ENCODE measurements around the gene SELP. TPM values are rescaled to one million over a fixed set of nuclear protein-coding genes. Genes with fewer than 3 reads are reported as not detected.
A peak's percentile ranks its signal among the peaks of the same experiment; 100 is the strongest.

Gene SELP
- total RNA-seq, 1 experiment from 2014 or later: not detected

DNA sequence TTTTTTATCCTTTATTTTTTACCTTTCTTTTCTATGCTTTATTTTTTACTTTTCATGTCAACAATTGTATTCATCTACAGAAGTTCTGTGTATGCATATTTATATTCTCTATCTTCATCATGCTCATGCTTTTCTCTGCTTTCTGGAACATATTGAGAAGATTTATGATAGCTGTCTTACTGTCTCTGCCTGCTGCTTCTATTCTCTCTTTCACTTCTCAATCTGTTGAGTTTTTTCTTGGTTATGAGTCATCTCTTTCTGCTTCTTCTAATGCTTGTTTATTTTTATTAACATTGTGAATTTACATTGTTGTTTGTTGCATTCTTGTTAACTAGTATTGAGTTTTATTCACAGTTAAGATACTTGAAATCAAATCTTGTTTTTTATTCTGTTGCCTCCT is 66.3 kb downstream of the SELP start:
- H3K4me2 ChIP-seq (ENCODE audit: low read depth, low read length, poor library complexity, severe bottlenecking): no peak overlapping the region
- no peak overlapping the region for H2AFZ ChIP-seq (ENCODE audit: low read length)
- no peaks in the 10 kb centered on the region for H4K20me1 ChIP-seq (ENCODE audit: insufficient read depth, low read depth, low read length)
- H3K4me1 ChIP-seq (ENCODE audit: low read length): no peaks in the 10 kb centered on the region
- H3K4me3 ChIP-seq (ENCODE audit: low read length): no peak overlapping the region
- no peak overlapping the region for H3K9ac ChIP-seq (ENCODE audit: low read length)
- no peak overlapping the region for H3K27ac ChIP-seq (ENCODE audit: low read length)
- 0 out of 2 replicates have a peak, but pooled peaks cover 2% of the 10 kb centered on the region for H3K27me3 ChIP-seq (ENCODE audit: low read length)
- no peaks in the 10 kb centered on the region for H3K36me3 ChIP-seq (ENCODE audit: insufficient read depth, low read length)
- H3K9me3 ChIP-seq (ENCODE audit: low read length): no peaks in the 10 kb centered on the region
- no peak for DNase-seq
- no peaks in the 10 kb centered on the region for H3K9me2 ChIP-seq (replicated peaks; ENCODE audit: insufficient read depth, low read length)
- H3K79me2 ChIP-seq (ENCODE audit: low read length): no peaks in the 10 kb centered on the region

GRCh38 chr1:169563019-169563615 is 66.8 kb downstream of the SELP start:
- Histone ChIP-seq H3K27ac (ENCODE audit: low read length) (no peak overlapping the region), H3K36me3 (ENCODE audit: insufficient read depth, low read length) (no peaks in the 10 kb centered on the region)
- no peak for DNase-seq

DNA sequence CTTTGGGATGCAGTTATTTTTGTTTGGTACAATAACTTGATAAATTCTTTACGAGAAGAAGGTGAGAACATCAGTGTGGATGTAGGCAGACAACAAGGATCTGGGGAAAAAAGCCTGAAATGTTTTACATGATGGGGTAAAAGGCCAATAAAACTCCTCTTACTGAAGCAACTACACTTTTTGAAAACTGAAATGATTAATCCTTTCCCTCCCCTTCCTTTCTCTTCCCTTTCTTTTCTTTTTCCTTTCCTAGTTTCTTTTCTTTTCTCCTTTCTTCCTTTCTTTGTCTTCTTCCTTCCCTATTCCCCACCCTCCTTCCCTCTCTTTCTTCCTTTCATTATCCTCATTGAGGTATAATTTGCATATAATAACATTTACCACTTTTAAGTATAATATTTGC is 68.2 kb downstream of the SELP start:
- Histone ChIP-seq H3K4me1 (ENCODE audit: low read length) (no peaks in the 10 kb centered on the region), H2AFZ (ENCODE audit: low read length) (no peak overlapping the region)

More at GRCh38 chr1:169563019-169563615, 66.8 kb downstream of the SELP start:
- no peaks in the 10 kb centered on the region for H3K9me2 ChIP-seq (replicated peaks; ENCODE audit: insufficient read depth, low read length)
- H3K9ac ChIP-seq (ENCODE audit: low read length): no peak overlapping the region
- H3K4me1 ChIP-seq (ENCODE audit: low read length): no peaks in the 10 kb centered on the region
- 0 out of 2 replicates have a peak, but pooled peaks cover 2% of the 10 kb centered on the region for H3K27me3 ChIP-seq (ENCODE audit: low read length)
- no peaks in the 10 kb centered on the region for H3K9me3 ChIP-seq (ENCODE audit: low read length)
- H2AFZ ChIP-seq (ENCODE audit: low read length): no peak overlapping the region
- H4K20me1 ChIP-seq (ENCODE audit: insufficient read depth, low read depth, low read length): no peaks in the 10 kb centered on the region
- H3K4me3 ChIP-seq (ENCODE audit: low read length): no peak overlapping the region
- H3K4me2 ChIP-seq (ENCODE audit: low read depth, low read length, poor library complexity, severe bottlenecking): no peak overlapping the region
- H3K79me2 ChIP-seq (ENCODE audit: low read length): no peaks in the 10 kb centered on the region

GRCh38 chr1:169557131-169557530 is 72.8 kb downstream of the SELP start:
- no peak overlapping the region for H3K4me2 ChIP-seq (ENCODE audit: low read depth, low read length, poor library complexity, severe bottlenecking)
- no peaks in the 10 kb centered on the region for H3K9me3 ChIP-seq (ENCODE audit: low read length)
- H3K9ac ChIP-seq (ENCODE audit: low read length): no peak overlapping the region
- no peak for DNase-seq
- no peaks in the 10 kb centered on the region for H3K36me3 ChIP-seq (ENCODE audit: insufficient read depth, low read length)
- peaks cover 10% of the 10 kb centered on the region for H3K4me1 ChIP-seq (ENCODE audit: low read length)
- no peaks in the 10 kb centered on the region for H3K79me2 ChIP-seq (ENCODE audit: low read length)
- no peaks in the 10 kb centered on the region for H4K20me1 ChIP-seq (ENCODE audit: insufficient read depth, low read depth, low read length)
- no peaks in the 10 kb centered on the region for H3K9me2 ChIP-seq (replicated peaks; ENCODE audit: insufficient read depth, low read length)
- H2AFZ ChIP-seq (ENCODE audit: low read length): no peak overlapping the region
- H3K4me3 ChIP-seq (ENCODE audit: low read length): no peak overlapping the region
- H3K27ac ChIP-seq (ENCODE audit: low read length): no peak overlapping the region
- H3K27me3 ChIP-seq (ENCODE audit: low read length): 0 out of 2 replicates have a peak, but pooled peaks cover 2% of the 10 kb centered on the region

More for the DNA sequence above, 68.2 kb downstream of the SELP start:
- H3K36me3 ChIP-seq (ENCODE audit: insufficient read depth, low read length): no peaks in the 10 kb centered on the region
- H3K9me2 ChIP-seq (replicated peaks; ENCODE audit: insufficient read depth, low read length): no peaks in the 10 kb centered on the region
- H3K79me2 ChIP-seq (ENCODE audit: low read length): no peaks in the 10 kb centered on the region
- no peaks in the 10 kb centered on the region for H4K20me1 ChIP-seq (ENCODE audit: insufficient read depth, low read depth, low read length)
- H3K9me3 ChIP-seq (ENCODE audit: low read length): no peaks in the 10 kb centered on the region
- H3K4me3 ChIP-seq (ENCODE audit: low read length): no peak overlapping the region
- no peak for DNase-seq
- H3K27me3 ChIP-seq (ENCODE audit: low read length): 0 out of 2 replicates have a peak, but pooled peaks cover 2% of the 10 kb centered on the region
- no peak overlapping the region for H3K27ac ChIP-seq (ENCODE audit: low read length)
- H3K9ac ChIP-seq (ENCODE audit: low read length): no peak overlapping the region
- H3K4me2 ChIP-seq (ENCODE audit: low read depth, low read length, poor library complexity, severe bottlenecking): no peak overlapping the region

DNA sequence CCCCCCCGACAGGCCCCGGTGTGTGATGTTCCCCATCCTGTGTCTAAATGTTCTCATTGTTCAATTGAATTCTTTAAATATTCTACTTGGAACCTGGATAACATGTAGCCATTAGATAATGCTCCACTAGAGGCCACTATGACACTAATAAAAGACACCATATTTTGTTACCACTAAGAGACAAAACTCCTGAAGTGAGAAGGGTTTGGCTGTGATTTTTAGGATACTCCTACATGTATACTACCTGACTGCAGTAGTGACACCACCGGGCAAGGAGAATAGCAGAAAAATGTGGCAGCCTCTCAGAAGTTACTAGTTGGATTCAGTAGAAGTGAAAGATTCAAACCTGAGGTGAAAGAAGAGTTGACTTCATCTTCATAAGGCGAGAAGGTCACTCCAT is 79.6 kb downstream of the SELP start:
- no peaks in the 10 kb centered on the region for H3K9me2 ChIP-seq (replicated peaks; ENCODE audit: insufficient read depth, low read length)
- no peak overlapping the region for H3K27ac ChIP-seq (ENCODE audit: low read length)
- DNase-seq: peak; percentile 69
- H3K4me2 ChIP-seq (ENCODE audit: low read depth, low read length, poor library complexity, severe bottlenecking): no peak overlapping the region
- no peak overlapping the region for H2AFZ ChIP-seq (ENCODE audit: low read length)
- H3K36me3 ChIP-seq (ENCODE audit: insufficient read depth, low read length): no peaks in the 10 kb centered on the region
- H3K9me3 ChIP-seq (ENCODE audit: low read length): no peaks in the 10 kb centered on the region
- H3K9ac ChIP-seq (ENCODE audit: low read length): no peak overlapping the region
- no peak overlapping the region for H3K4me3 ChIP-seq (ENCODE audit: low read length)
- peaks cover 10% of the 10 kb centered on the region for H3K4me1 ChIP-seq (ENCODE audit: low read length)
- H3K79me2 ChIP-seq (ENCODE audit: low read length): no peaks in the 10 kb centered on the region
- no peaks in the 10 kb centered on the region for H3K27me3 ChIP-seq (ENCODE audit: low read length)
- H4K20me1 ChIP-seq (ENCODE audit: insufficient read depth, low read depth, low read length): no peaks in the 10 kb centered on the region

GRCh38 chr1:169548282-169548681 is 81.6 kb downstream of the SELP start:
- H3K9ac ChIP-seq (ENCODE audit: low read length): no peak overlapping the region
- H3K4me3 ChIP-seq (ENCODE audit: low read length): no peak overlapping the region
- no peak overlapping the region for H3K27ac ChIP-seq (ENCODE audit: low read length)
- DNase-seq: no peak
- no peaks in the 10 kb centered on the region for H3K4me1 ChIP-seq (ENCODE audit: low read length)
- no peaks in the 10 kb centered on the region for H3K9me3 ChIP-seq (ENCODE audit: low read length)
- no peak overlapping the region for H2AFZ ChIP-seq (ENCODE audit: low read length)
- no peak overlapping the region for H3K4me2 ChIP-seq (ENCODE audit: low read depth, low read length, poor library complexity, severe bottlenecking)
- H3K79me2 ChIP-seq (ENCODE audit: low read length): no peaks in the 10 kb centered on the region
- H3K9me2 ChIP-seq (replicated peaks; ENCODE audit: insufficient read depth, low read length): no peaks in the 10 kb centered on the region
- no peaks in the 10 kb centered on the region for H3K36me3 ChIP-seq (ENCODE audit: insufficient read depth, low read length)
- H4K20me1 ChIP-seq (ENCODE audit: insufficient read depth, low read depth, low read length): no peaks in the 10 kb centered on the region
- no peaks in the 10 kb centered on the region for H3K27me3 ChIP-seq (ENCODE audit: low read length)

DNA sequence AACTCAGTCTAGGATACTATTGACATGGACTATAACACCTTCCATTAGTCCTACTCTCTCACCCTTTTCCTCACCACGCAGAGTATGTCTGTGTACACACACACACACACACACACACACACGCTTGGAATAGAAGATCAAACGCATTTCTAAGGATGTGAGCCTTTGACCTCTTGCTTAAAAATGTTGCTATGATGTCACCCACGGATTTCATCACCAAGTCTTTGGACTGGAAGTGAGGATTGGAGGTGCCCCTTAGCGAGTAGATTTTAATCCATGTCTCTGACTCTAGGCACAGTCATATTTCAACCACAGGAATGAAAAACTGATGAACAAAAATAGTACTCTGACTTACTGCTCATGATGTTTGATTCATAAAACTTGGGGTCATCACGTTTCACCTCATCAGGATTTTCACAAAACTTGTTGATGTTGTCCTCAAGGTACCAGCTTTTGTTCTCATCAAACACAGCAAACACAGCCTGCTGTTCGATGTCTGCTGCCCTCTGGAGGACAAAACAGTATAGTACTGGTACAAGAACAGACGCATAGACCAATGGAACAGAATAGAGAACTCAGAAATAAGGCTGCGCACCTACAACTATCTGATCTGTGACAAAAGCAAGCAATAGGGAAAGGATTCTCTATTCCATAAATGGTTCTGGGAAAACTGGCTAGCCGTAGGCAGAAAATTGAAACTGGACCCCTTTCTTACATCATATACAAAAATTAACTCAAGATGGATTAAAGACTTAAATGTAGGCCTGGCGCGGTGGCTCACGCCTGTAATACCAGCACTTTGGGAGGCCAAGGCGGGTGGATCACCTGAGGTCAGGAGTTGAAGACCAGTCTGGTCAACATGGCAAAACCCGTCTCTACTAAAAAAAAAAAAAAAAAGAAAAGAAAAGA is 83.6 kb downstream of the SELP start:
- no peaks in the 10 kb centered on the region for H3K9me2 ChIP-seq (replicated peaks; ENCODE audit: insufficient read depth, low read length)
- H3K4me2 ChIP-seq (ENCODE audit: low read depth, low read length, poor library complexity, severe bottlenecking): no peak overlapping the region
- no peaks in the 10 kb centered on the region for H3K4me1 ChIP-seq (ENCODE audit: low read length)
- no peaks in the 10 kb centered on the region for H3K36me3 ChIP-seq (ENCODE audit: insufficient read depth, low read length)
- no peak overlapping the region for H3K4me3 ChIP-seq (ENCODE audit: low read length)
- DNase-seq: peak; percentile 86
- no peak overlapping the region for H3K27ac ChIP-seq (ENCODE audit: low read length)
- H3K9ac ChIP-seq (ENCODE audit: low read length): no peak overlapping the region
- H3K9me3 ChIP-seq (ENCODE audit: low read length): no peaks in the 10 kb centered on the region
- H4K20me1 ChIP-seq (ENCODE audit: insufficient read depth, low read depth, low read length): no peaks in the 10 kb centered on the region
- no peak overlapping the region for H2AFZ ChIP-seq (ENCODE audit: low read length)
- no peaks in the 10 kb centered on the region for H3K27me3 ChIP-seq (ENCODE audit: low read length)
- H3K79me2 ChIP-seq (ENCODE audit: low read length): no peaks in the 10 kb centered on the region

DNA sequence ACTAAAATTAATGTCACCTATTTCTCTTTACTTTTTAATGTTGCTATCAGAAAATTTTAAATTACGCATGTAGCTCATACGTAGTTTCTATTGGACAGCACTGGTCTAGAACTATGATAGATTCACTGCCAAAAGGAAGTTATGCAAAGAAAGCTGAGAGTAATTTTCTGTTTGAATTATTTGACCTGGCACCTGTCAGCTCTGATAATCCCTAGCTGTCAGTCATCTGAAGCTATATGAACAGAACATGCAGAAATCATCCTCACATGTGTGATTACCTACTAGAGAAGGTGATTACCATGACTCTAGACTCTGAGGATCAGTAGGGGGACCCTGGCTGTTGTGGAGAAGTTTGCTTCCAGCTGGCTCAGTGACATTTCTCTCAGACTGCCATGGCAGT is 84.5 kb downstream of the SELP start:
- DNase-seq: peak; percentile 31
- no peaks in the 10 kb centered on the region for H3K4me1 ChIP-seq (ENCODE audit: low read length)

More for the DNA sequence above, 84.5 kb downstream of the SELP start:
- H3K4me3 ChIP-seq (ENCODE audit: low read length): no peak overlapping the region
- no peaks in the 10 kb centered on the region for H3K9me2 ChIP-seq (replicated peaks; ENCODE audit: insufficient read depth, low read length)
- no peak overlapping the region for H3K9ac ChIP-seq (ENCODE audit: low read length)
- no peak overlapping the region for H3K27ac ChIP-seq (ENCODE audit: low read length)
- H3K4me2 ChIP-seq (ENCODE audit: low read depth, low read length, poor library complexity, severe bottlenecking): no peak overlapping the region
- no peaks in the 10 kb centered on the region for H3K79me2 ChIP-seq (ENCODE audit: low read length)
- H3K9me3 ChIP-seq (ENCODE audit: low read length): no peaks in the 10 kb centered on the region
- no peaks in the 10 kb centered on the region for H3K27me3 ChIP-seq (ENCODE audit: low read length)
- H2AFZ ChIP-seq (ENCODE audit: low read length): no peak overlapping the region
- no peaks in the 10 kb centered on the region for H4K20me1 ChIP-seq (ENCODE audit: insufficient read depth, low read depth, low read length)
- H3K36me3 ChIP-seq (ENCODE audit: insufficient read depth, low read length): no peaks in the 10 kb centered on the region
